Esophagus muscularis mucosa (tissue), 4 donors: Measurements from ENCODE around the gene ZNF112. TPM values are rescaled to one million over a fixed set of nuclear protein-coding genes. Genes with fewer than 3 reads are reported as not detected.

Source experiments
- DNase-seq: peaks from one replicate; pipeline ENCODE4 v3.0.0-alpha.2; 2017; ENCODE audit errors: extremely low spot score
- H3K27ac ChIP-seq, 4 donors: fragments of 200-600 bp; sonication (generic); replicated peaks in 1 of 4; 1 replicate in 3 of 4; 2 replicates in 1 of 4; pipeline ENCODE4 v1.5.1; 2016 to 2019; ENCODE audit warnings: mild to moderate bottlenecking in 1 of 4
- H3K27me3 ChIP-seq, 4 donors: fragments of 200-600 bp; sonication (generic); one replicate each; pipeline versions ENCODE4 v1.5.1 to v1.6.0; 2016 to 2019
- H3K36me3 ChIP-seq, 4 donors: fragments of 200-600 bp; sonication (generic); one replicate each; pipeline ENCODE4 v1.5.1; 2016 to 2019
- H3K4me1 ChIP-seq, 4 donors: fragments of 200-600 bp; sonication (generic); one replicate each; pipeline ENCODE4 v1.5.1; 2016 to 2019
- H3K4me3 ChIP-seq, 4 donors: fragments of 200-600 bp; sonication (generic); 1 replicate in 2 of 4; 2 replicates in 2 of 4; pipeline ENCODE4 v1.5.1; 2016 to 2019; ENCODE audit warnings: mild to moderate bottlenecking in 4 of 4, moderate library complexity in 1 of 4
- H3K9me3 ChIP-seq, 4 donors: fragments of 200-600 bp; sonication (generic); 1 replicate in 3 of 4; 2 replicates in 1 of 4; pipeline ENCODE4 v1.5.1; 2016 to 2019
- EP300 ChIP-seq: sonication (generic); formaldehyde crosslinking; IDR thresholded peaks from one replicate; pipeline ENCODE4 v1.6.1; 2017; ENCODE audit warnings: antibody characterized with exemption
- POLR2A ChIP-seq: fragments of 450-650 bp; IDR thresholded peaks from one replicate; pipeline ENCODE4 v1.6.1; 2017; ENCODE audit warnings: antibody characterized with exemption, moderate library complexity, mild to moderate bottlenecking, low read depth
- POLR2AphosphoS5 ChIP-seq, 2 donors: sonication (generic); formaldehyde crosslinking; IDR thresholded peaks; one replicate each; pipeline ENCODE4 v1.6.1; 2017; ENCODE audit warnings: antibody characterized with exemption in 2 of 2
- WGBS: methylation state at CpG from one replicate; pipeline ENCODE4 v1.1.5; 2018; 5-methylcytosine and 5-hydroxymethylcytosine counted together
- intact Hi-C: fragments of 100-400 bp; cut with DNase I; formaldehyde crosslinking; loops from one replicate; pipeline ENCODE4 v1.15.1; 2023
- total RNA-seq, 4 donors: library from RNA; depleted of rRNA; stranded (reverse); fragments of >200 nt; gene quantifications; one replicate each; pipeline versions ENCODE4 v1.1.0 to v1.2.1, GENCODE V29; 2016
- TF ChIP-seq, protein P1 (sequence below), 3 experiments: fragments of 200-600 bp in 2 of 3; fragments of 450-650 bp in 1 of 3; sonication (generic) in 2 of 3; IDR thresholded peaks; one replicate each; pipeline ENCODE4 v1.5.1; 2017 to 2019; ENCODE audit warnings: antibody characterized with exemption in 3 of 3, mild to moderate bottlenecking in 2 of 3, moderate library complexity in 1 of 3

ZNF112 gene
- total RNA-seq, 4 donors from 2014 or later, result 2.7 to 6.6 (median 4.2) TPM

DNA sequence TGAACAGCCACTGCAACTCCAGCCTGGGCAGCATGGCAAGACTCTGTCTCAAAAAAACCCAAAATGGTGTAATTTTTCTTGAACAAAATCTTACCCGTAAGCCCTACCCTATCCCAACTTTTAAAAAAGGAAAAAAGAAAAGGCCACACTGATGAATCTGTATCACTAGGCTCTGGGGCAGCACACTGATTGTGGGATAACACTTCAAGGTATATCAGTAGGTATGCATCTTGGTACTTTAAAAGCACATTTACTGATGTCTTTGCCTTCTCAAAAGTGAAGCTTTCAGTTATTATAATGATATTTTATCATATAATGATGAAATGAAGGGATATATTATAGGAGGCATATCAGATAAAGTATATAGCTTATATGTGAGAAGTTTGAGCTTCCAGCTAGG, 24.3 kb downstream of the ZNF112 start:
- Histone ChIP-seq H3K27me3 (no peaks in the 10 kb centered on the region), H3K27ac (no peak overlapping the region), H3K4me1 (no peaks in the 10 kb centered on the region), H3K4me3 (no peak overlapping the region), H3K9me3 (peaks cover 4 to 51% (median 21%) of the 10 kb centered on the region in 4 donors), H3K36me3 (peaks cover 78 to 98% (median 94%) of the 10 kb centered on the region in 4 donors)
- intact Hi-C loops, result no loop called here
- TF ChIP-seq POLR2A, result no peak
- TF ChIP-seq, protein P1, sequence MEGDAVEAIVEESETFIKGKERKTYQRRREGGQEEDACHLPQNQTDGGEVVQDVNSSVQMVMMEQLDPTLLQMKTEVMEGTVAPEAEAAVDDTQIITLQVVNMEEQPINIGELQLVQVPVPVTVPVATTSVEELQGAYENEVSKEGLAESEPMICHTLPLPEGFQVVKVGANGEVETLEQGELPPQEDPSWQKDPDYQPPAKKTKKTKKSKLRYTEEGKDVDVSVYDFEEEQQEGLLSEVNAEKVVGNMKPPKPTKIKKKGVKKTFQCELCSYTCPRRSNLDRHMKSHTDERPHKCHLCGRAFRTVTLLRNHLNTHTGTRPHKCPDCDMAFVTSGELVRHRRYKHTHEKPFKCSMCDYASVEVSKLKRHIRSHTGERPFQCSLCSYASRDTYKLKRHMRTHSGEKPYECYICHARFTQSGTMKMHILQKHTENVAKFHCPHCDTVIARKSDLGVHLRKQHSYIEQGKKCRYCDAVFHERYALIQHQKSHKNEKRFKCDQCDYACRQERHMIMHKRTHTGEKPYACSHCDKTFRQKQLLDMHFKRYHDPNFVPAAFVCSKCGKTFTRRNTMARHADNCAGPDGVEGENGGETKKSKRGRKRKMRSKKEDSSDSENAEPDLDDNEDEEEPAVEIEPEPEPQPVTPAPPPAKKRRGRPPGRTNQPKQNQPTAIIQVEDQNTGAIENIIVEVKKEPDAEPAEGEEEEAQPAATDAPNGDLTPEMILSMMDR (IDR thresholded peaks at IDR 0.05), result no peak
- TF ChIP-seq EP300, result no peak
- no peak for TF ChIP-seq POLR2AphosphoS5 (IDR thresholded peaks at IDR 0.05)
- no peak for DNase-seq
- 93% methylated on average over 1 of the region's 1 CpG for WGBS

DNA sequence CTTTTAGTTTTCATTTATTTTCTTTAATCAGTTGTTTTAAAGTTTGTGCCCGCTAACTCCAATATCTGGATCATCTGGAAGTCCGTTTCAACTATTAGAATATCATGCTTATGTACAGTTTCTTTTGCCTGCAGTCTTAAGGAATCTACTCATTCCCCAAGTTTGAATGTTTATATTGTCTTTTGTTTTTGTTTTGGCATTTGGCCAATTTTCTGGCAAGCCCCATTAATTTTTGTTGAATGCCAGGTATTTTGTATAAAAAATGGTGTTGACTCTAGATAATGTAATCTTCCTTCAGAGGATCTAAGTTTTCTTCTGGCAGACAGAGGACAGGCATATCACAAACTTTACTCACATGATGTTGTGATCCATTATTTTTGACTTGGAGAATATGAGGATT, 40.6 kb downstream of the ZNF112 start:
- no peak for DNase-seq
- Histone ChIP-seq H3K9me3 (peaks cover 0 to 82% (median 55%) of the 10 kb centered on the region in 4 donors), H3K36me3 (no peaks in the 10 kb centered on the region), H3K4me3 (no peak overlapping the region), H3K4me1 (no peaks in the 10 kb centered on the region), H3K27ac (no peak overlapping the region), H3K27me3 (no peaks in the 10 kb centered on the region)
- intact Hi-C loops, result no loop called here
- TF ChIP-seq POLR2A, result no peak
- 69% methylated on average over 2 of the region's 2 CpGs for WGBS

DNA sequence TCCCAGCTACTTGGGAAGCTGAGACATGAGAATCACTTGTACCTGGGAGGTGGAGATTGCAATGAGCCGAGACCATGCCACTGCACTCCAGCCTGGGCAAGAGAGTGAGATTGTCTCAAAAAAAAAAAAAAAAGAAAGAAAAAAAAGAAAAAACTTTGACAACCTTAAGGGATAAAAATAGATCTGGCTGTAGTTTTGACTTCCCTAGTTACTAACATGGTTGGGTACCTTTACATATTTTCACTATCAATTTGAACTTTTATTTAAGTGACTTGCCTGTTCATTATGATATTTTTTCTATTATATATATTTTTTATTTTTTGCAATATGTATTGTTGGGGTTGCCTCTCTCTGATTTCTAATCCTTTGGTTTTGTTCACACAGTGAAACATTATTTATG, 43.2 kb downstream of the ZNF112 start:
- Histone ChIP-seq H3K9me3 (peaks cover 0 to 80% (median 45%) of the 10 kb centered on the region in 4 donors), H3K4me3 (no peak overlapping the region), H3K36me3 (no peaks in the 10 kb centered on the region), H3K27ac (no peak overlapping the region), H3K27me3 (no peaks in the 10 kb centered on the region), H3K4me1 (no peaks in the 10 kb centered on the region)
- intact Hi-C loops, result no loop called here
- no peak for DNase-seq
- TF ChIP-seq POLR2AphosphoS5 (IDR thresholded peaks at IDR 0.05) (no peak), POLR2A (no peak), EP300 (no peak)
- TF ChIP-seq, protein P1 (IDR thresholded peaks at IDR 0.05), result no peak
- WGBS, result 100% methylated on average over 1 of the region's 1 CpG

DNA sequence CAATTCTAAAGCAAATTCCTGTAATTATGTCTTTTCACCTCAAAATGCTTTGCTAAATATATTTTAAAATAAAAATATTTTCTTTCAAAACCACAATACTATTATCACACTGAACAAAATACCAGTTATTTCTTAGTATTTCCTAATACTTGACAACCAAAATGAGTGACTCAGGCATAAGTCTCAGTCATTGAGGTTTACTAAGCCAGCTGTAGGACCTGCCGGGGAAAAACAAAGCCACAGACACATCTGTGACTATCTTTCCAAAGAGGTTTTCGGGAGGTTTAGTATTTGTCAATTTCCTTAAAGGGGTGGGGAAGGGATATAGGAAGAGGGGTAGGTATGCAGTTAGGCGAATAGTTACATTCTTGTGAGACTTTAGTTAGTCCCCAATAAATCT, 48.5 kb downstream of the ZNF112 start:
- H3K27ac ChIP-seq, result no peak overlapping the region
- intact Hi-C loops, result loop anchor here (10.0 kb wide), 2 partner anchors 143 to 303 kb away; partner anchors contain the start of genes ZNF226 and ZNF230
- H3K4me1 ChIP-seq, result peaks cover 5 to 14% (median 11%) of the 10 kb centered on the region in 4 donors
- H3K36me3 ChIP-seq, result no peaks in the 10 kb centered on the region
- no peak for DNase-seq
- H3K9me3 ChIP-seq, result peaks cover 0 to 63% (median 28%) of the 10 kb centered on the region in 4 donors
- TF ChIP-seq POLR2AphosphoS5 (IDR thresholded peaks at IDR 0.05) (no peak), EP300 (no peak), POLR2A (no peak)
- TF ChIP-seq, protein P1 (IDR thresholded peaks at IDR 0.05), result no peak
- WGBS, result 82% methylated on average over 3 of the region's 3 CpGs
- no peak overlapping the region for H3K4me3 ChIP-seq
- no peaks in the 10 kb centered on the region for H3K27me3 ChIP-seq

DNA sequence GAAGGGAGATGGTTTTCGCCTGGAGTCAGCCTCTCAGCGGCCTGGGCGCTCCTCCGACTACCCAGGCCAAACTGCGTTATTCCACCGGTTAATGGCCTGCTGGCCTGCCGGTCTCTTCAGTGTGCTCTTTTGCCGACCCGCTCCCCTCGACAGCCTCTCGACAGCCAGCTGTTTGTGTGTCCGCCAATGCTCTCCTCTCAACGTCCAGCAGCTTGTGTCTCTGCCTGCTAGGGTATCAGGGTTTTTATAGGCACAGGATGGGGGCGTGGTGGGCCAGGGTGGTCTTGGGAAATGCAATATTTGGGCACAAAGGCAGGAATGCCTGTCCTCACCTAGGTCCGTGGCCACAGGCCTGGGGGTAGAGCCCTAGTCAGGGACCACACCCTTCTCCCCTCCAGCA, 50.2 kb downstream of the ZNF112 start:
- H3K36me3 ChIP-seq, result peaks cover 5 to 13% (median 11%) of the 10 kb centered on the region in 4 donors
- WGBS, result 90% methylated on average over 15 of the region's 15 CpGs
- peaks cover 5 to 14% (median 11%) of the 10 kb centered on the region in 4 donors for H3K4me1 ChIP-seq
- TF ChIP-seq POLR2A (no peak), POLR2AphosphoS5 (IDR thresholded peaks at IDR 0.05) (no peak), EP300 (no peak)
- TF ChIP-seq, protein P1 (IDR thresholded peaks at IDR 0.05), result no peak
- peaks cover 0 to 50% (median 25%) of the 10 kb centered on the region in 4 donors for H3K9me3 ChIP-seq
- intact Hi-C loops, result loop anchor here (10.0 kb wide), 2 partner anchors 141 to 301 kb away; partner anchors contain the start of genes ZNF226 and ZNF230
- DNase-seq, result no peak
- no peak overlapping the region for H3K4me3 ChIP-seq
- no peaks in the 10 kb centered on the region for H3K27me3 ChIP-seq
- no peak overlapping the region for H3K27ac ChIP-seq
